K562 (cell line): ENCODE data around the gene DHX32. TPM values are rescaled to one million over a fixed set of nuclear protein-coding genes. Genes with fewer than 3 reads are reported as not detected.

Experiments
- ATAC-seq: fragments of 200-7000 bp; cut with Tn5 transposase; 3 replicates; pipeline ENCODE4 v1.9.1; 2020; ENCODE audit warnings: moderate library complexity
- BruUV-seq: library from RNA; stranded (reverse); fragments of 400-500 nt; replicated peaks from 2 replicates; lab custom pipeline; 2021; lab: Mats Ljungman, UMichigan
- CTCF ChIA-PET: fragments of 300-600 bp; formaldehyde crosslinking; extraction: SDS; loops from one replicate; lab custom pipeline; 2021; ENCODE audit warnings: low intra/inter-chr PET ratio; lab: Yijun Ruan, JAX
- POLR2A ChIA-PET: fragments of 300-600, 350-650 bp; sonication (Branson Sonifier 250); formaldehyde crosslinking; extraction: SDS; loops from one replicate; lab custom pipeline; 2021; ENCODE audit warnings: antibody characterized with exemption, inconsistent platforms; lab: Yijun Ruan, JAX
- DNase-seq, 4 experiments: peaks; one replicate each; pipeline versions ENCODE4 v3.0.0 to v3.0.0-alpha.2; 2011 to 2018; ENCODE audit warnings: low spot score in 3 of 4, mixed read lengths in 3 of 4; ENCODE audit errors: extremely low read depth in 1 of 4
- FAIRE-seq: peaks from 2 replicates; lab custom pipeline; 2011; peaks lifted over from hg19 to GRCh38; lab: Jason Lieb, UNC
- H2AFZ ChIP-seq: 2 replicates; pipeline ENCODE4 v1.6.0; 2011; ENCODE audit warnings: low read depth, low read length, control low read depth, inconsistent platforms
- H3K27ac ChIP-seq: fragments of 200-600 bp; 3 replicates; pipeline ENCODE4 v1.8.0; 2011; ENCODE audit warnings: low read depth, mild to moderate bottlenecking, control low read depth, inconsistent platforms, low read length, moderate library complexity, mixed read lengths; ENCODE audit errors: extremely low read depth
- H3K27me3 ChIP-seq, 2 experiments: fragments of 300-600 bp in 1 of 2; 2 replicates in 1 of 2; 3 replicates in 1 of 2; pipeline versions ENCODE4 v1.6.0 to v1.8.0; 2011; ENCODE audit warnings: inconsistent platforms in 2 of 2, low read length in 2 of 2, mild to moderate bottlenecking in 1 of 2, mixed read lengths in 1 of 2, moderate library complexity in 1 of 2; ENCODE audit not compliant: control insufficient read depth in 2 of 2, insufficient read depth in 2 of 2
- H3K36me3 ChIP-seq: fragments of 300-600 bp; 3 replicates; pipeline ENCODE4 v1.8.0; 2011; ENCODE audit warnings: mild to moderate bottlenecking, low read length, inconsistent platforms; ENCODE audit not compliant: control insufficient read depth, insufficient read depth
- H3K4me1 ChIP-seq, 2 experiments: fragments of 200-600 bp in 1 of 2; replicated peaks in 1 of 2; 2 replicates in 1 of 2; 3 replicates in 1 of 2; pipeline versions ENCODE4 v1.5.1 to v1.8.0; 2011; ENCODE audit warnings: inconsistent platforms in 2 of 2, low read length in 2 of 2, mild to moderate bottlenecking in 1 of 2, mixed read lengths in 1 of 2, moderate library complexity in 1 of 2; ENCODE audit not compliant: control insufficient read depth in 2 of 2, insufficient read depth in 2 of 2
- H3K4me2 ChIP-seq: 2 replicates; pipeline ENCODE4 v1.6.1; 2011; ENCODE audit warnings: low read length, control low read depth, inconsistent platforms, mixed read lengths; ENCODE audit not compliant: insufficient read depth
- H3K4me3 ChIP-seq: fragments of 200-600 bp; sonication (generic), shearing (Covaris generic); 2 replicates; pipeline ENCODE4 v1.5.1; 2016; ENCODE audit warnings: control low read depth, inconsistent platforms
- H3K79me2 ChIP-seq: fragments of 200-600 bp; 3 replicates; pipeline ENCODE4 v1.8.0; 2011; ENCODE audit warnings: low read length, inconsistent platforms; ENCODE audit not compliant: control insufficient read depth, insufficient read depth
- H3K9ac ChIP-seq, 2 experiments: 2 replicates each; pipeline versions ENCODE4 v1.6.0 to v1.6.1; 2011; ENCODE audit warnings: low read depth in 2 of 2, low read length in 2 of 2, control low read depth in 1 of 2, inconsistent platforms in 1 of 2, mild to moderate bottlenecking in 1 of 2, mixed read lengths in 1 of 2; ENCODE audit not compliant: insufficient read depth in 1 of 2
- H3K9me1 ChIP-seq: one replicate; pipeline ENCODE4 v1.6.0; 2011; ENCODE audit warnings: inconsistent platforms, mild to moderate bottlenecking, low read length, moderate library complexity; ENCODE audit not compliant: control insufficient read depth, insufficient read depth
- H3K9me3 ChIP-seq: replicated peaks from 2 replicates; pipeline ENCODE4 v1.5.1; 2011; ENCODE audit warnings: low read depth, low read length, inconsistent platforms; ENCODE audit not compliant: control insufficient read depth, insufficient read depth
- H4K20me1 ChIP-seq: replicated peaks from 2 replicates; pipeline ENCODE4 v1.6.1; 2011; ENCODE audit warnings: low read length, inconsistent platforms, mixed read lengths; ENCODE audit not compliant: control insufficient read depth, insufficient read depth
- CREM ChIP-seq: IDR thresholded peaks from 2 replicates; pipeline ENCODE4 v1.6.1; 2014; ENCODE audit warnings: antibody characterized with exemption, low read depth
- CSDE1 ChIP-seq, 2 experiments: fragments of 450-650 bp; IDR thresholded peaks; 2 replicates each; pipeline ENCODE4 v1.6.1; 2016; ENCODE audit warnings: mild to moderate bottlenecking in 1 of 2
- FIP1L1 ChIP-seq: fragments of 200-400 bp; formaldehyde crosslinking; IDR thresholded peaks from 2 replicates; pipeline ENCODE4 v1.6.1; 2018; ENCODE audit warnings: mild to moderate bottlenecking, low read depth, low read length; ENCODE audit not compliant: poor library complexity, severe bottlenecking
- FOS ChIP-seq: IDR thresholded peaks from 3 replicates; pipeline ENCODE4 v1.6.1; 2011; ENCODE audit not compliant: insufficient read length; ENCODE audit errors: extremely low read depth
- GTF3C2 ChIP-seq: IDR thresholded peaks from 3 replicates; pipeline ENCODE4 v1.6.1; 2011; ENCODE audit warnings: borderline replicate concordance, mild to moderate bottlenecking, moderate library complexity; ENCODE audit not compliant: insufficient read length; ENCODE audit errors: extremely low read depth
- HNRNPL ChIP-seq: fragments of 200-400 bp; formaldehyde crosslinking; IDR thresholded peaks from 2 replicates; pipeline ENCODE4 v1.6.1; 2017; ENCODE audit warnings: low read depth, mild to moderate bottlenecking, low read length
- MIER1 ChIP-seq: fragments of 450-650 bp; IDR thresholded peaks from 2 replicates; pipeline ENCODE4 v1.6.1; 2016; ENCODE audit warnings: antibody characterized with exemption, mild to moderate bottlenecking, low read depth
- NR3C1 ChIP-seq: sonication (generic); formaldehyde crosslinking; IDR thresholded peaks from 2 replicates; pipeline ENCODE4 v1.8.1; 2022; ENCODE audit warnings: missing genetic modification reagents
- SMARCA4 ChIP-seq: fragments of 450-650 bp; IDR thresholded peaks from 2 replicates; pipeline ENCODE4 v1.6.1; 2016
- SRF ChIP-seq, 2 experiments: fragments of 250-450, 450-650 bp in 1 of 2; sonication (Bioruptor Pico) in 1 of 2; sonication (generic) in 1 of 2; formaldehyde crosslinking; IDR thresholded peaks; 2 replicates each; pipeline versions ENCODE4 v1.5.0 to v1.5.1; 2020 to 2022; ENCODE audit warnings: mild to moderate bottlenecking in 1 of 2, missing genetic modification reagents in 1 of 2
- YY1 ChIP-seq, 3 experiments: IDR thresholded peaks; 2 replicates each; pipeline ENCODE4 v1.6.1; 2011; ENCODE audit warnings: low read length in 2 of 3, mild to moderate bottlenecking in 2 of 3, moderate library complexity in 2 of 3, borderline replicate concordance in 1 of 3, control low read depth in 1 of 3, low read depth in 1 of 3; ENCODE audit not compliant: insufficient read depth in 3 of 3, insufficient replicate concordance in 2 of 3, control insufficient read depth in 1 of 3, insufficient read length in 1 of 3; ENCODE audit errors: extremely low read depth in 1 of 3
- ZZZ3 ChIP-seq: fragments of 450-650 bp; IDR thresholded peaks from 2 replicates; pipeline ENCODE4 v1.6.1; 2016; ENCODE audit warnings: antibody characterized with exemption, mild to moderate bottlenecking, moderate library complexity
- WGBS: fragments of 100-300 bp; shearing (Covaris generic); methylation state at CpG from one replicate; pipeline ENCODE4 v1.1.6; 2016; ENCODE audit warnings: low coverage, mixed read lengths; ENCODE audit not compliant: insufficient coverage; ENCODE audit errors: missing lambda C conversion rate; 5-methylcytosine and 5-hydroxymethylcytosine counted together
- in situ Hi-C: fragments of 300-500 bp; cut with MboI; formaldehyde crosslinking; loops from 4 replicates; pipeline ENCODE4 v1.15.0; 2018; ENCODE audit warnings: inconsistent platforms, mixed read lengths
- intact Hi-C: fragments of 100-400 bp; cut with micrococcal nuclease; formaldehyde crosslinking; loops from 2 replicates; pipeline ENCODE4 v1.14.2; 2022
- polyA plus RNA-seq, 8 experiments: library from polyadenylated mRNA; depleted of rRNA in 4 of 8; stranded (reverse) in 5 of 8; unstranded in 3 of 8; fragments of >200 nt; fragmentation: Nextera tagmentation in 2 of 8; fragmentation: Illumina TruSeq in 1 of 8; extraction: Ambion mirVana in 2 of 8; extraction: Trizol in 1 of 8; gene quantifications; 2 replicates each; pipeline versions ENCODE4 v1.2.1 to v1.2.3, GENCODE V29; 2011 to 2014; ENCODE audit warnings: inconsistent platforms in 1 of 8, missing spikeins in 1 of 8
- total RNA-seq, 7 experiments: library from RNA; depleted of rRNA in 6 of 7; stranded (reverse); fragments of >200 nt in 6 of 7; fragmentation: Illumina TruSeq in 2 of 7; extraction: Trizol in 2 of 7; gene quantifications; 2 replicates each; pipeline versions ENCODE4 v1.2.1 to v1.2.3, GENCODE V29; 2011 to 2021; ENCODE audit warnings: low replicate concordance in 1 of 7

DHX32 gene
- total and polyA plus RNA-seq, 9 of the 15 experiments (the other 6 are each of a cell fraction or from before 2014, with no cell fraction given): 5.8 to 23.5 (median 17.5) TPM

GRCh38 chr10:125848371-125848770 is 32.7 kb downstream of the DHX32 start:
- DNase-seq: no peak
- TF ChIP-seq MIER1 (no peak), HNRNPL (no peak), FIP1L1 (no peak)
- TF ChIP-seq, all 486 proteins: peak for 0
- no peak overlapping the region for H3K9ac ChIP-seq
- no peak overlapping the region for H3K27ac ChIP-seq
- FAIRE-seq: no peak
- no peaks in the 10 kb centered on the region for H3K9me1 ChIP-seq
- in situ Hi-C loops: no loop called here
- H3K79me2 ChIP-seq: no peaks in the 10 kb centered on the region
- ChIA-PET POLR2A (no interaction called here), CTCF (no interaction called here)
- no peaks in the 10 kb centered on the region; a peak in 1 of 5 replicates for H3K4me1 ChIP-seq
- BruUV-seq: no TSS peak
- H3K36me3 ChIP-seq: peaks cover 46% of the 10 kb centered on the region; the same call in 2 of the 3 replicates
- intact Hi-C loops: no loop called here
- H3K9me3 ChIP-seq: no peaks in the 10 kb centered on the region
- H3K27me3 ChIP-seq: no peaks in the 10 kb centered on the region
- H2AFZ ChIP-seq: no peak overlapping the region
- 73% methylated on average over 2 of the region's 2 CpGs for WGBS
- H3K4me2 ChIP-seq: no peak overlapping the region
- no peak overlapping the region for H3K4me3 ChIP-seq
- ATAC-seq: no peak
- no peaks in the 10 kb centered on the region for H4K20me1 ChIP-seq

- Histone ChIP-seq H3K36me3 (peaks cover 42% of the 10 kb centered on the region; the same call in 1 of the 3 replicates), H3K27ac (no peak overlapping the region), H3K9me1 (no peaks in the 10 kb centered on the region), H2AFZ (no peak overlapping the region), H4K20me1 (no peaks in the 10 kb centered on the region), H3K79me2 (no peaks in the 10 kb centered on the region), H3K4me2 (no peak overlapping the region), H3K27me3 (no peaks in the 10 kb centered on the region), H3K9ac (no peak overlapping the region), H3K4me3 (no peak overlapping the region), H3K4me1 (no peaks in the 10 kb centered on the region; a peak in 1 of 5 replicates), H3K9me3 (no peaks in the 10 kb centered on the region)
- in situ Hi-C loops: no loop called here
- ChIA-PET POLR2A (interaction anchor here (1.6 kb wide), 1 partner anchor 9 kb away, joined by 6 read pairs; no protein-coding TSS in a partner anchor), CTCF (no interaction called here)
- intact Hi-C loops: no loop called here
- BruUV-seq: no TSS peak
- 93% methylated on average over 3 of the region's 3 CpGs for WGBS
- FAIRE-seq (no peak), ATAC-seq (no peak), DNase-seq (no peak)
- no peak for TF ChIP-seq CSDE1 (IDR thresholded peaks at IDR 0.05)
- TF ChIP-seq YY1 (IDR thresholded peaks at IDR 0.05; ENCODE audit: borderline replicate concordance in 1 of 3, control insufficient read depth in 1 of 3, extremely low read depth in 1 of 3, insufficient read depth in 3 of 3, insufficient read length in 1 of 3, insufficient replicate concordance in 2 of 3, low read depth in 1 of 3, low read length in 2 of 3): no peak
- no peak for TF ChIP-seq NR3C1 (CRISPR knock-in tag)
- no peak for TF ChIP-seq CREM
- no peak for TF ChIP-seq FOS
- no peak for TF ChIP-seq SMARCA4
- no peak for TF ChIP-seq GTF3C2
- TF ChIP-seq SRF (CRISPR knock-in tag; IDR thresholded peaks at IDR 0.05): no peak
- TF ChIP-seq ZZZ3: no peak
Measured at GRCh38 chr10:125846894-125847293, 34.2 kb downstream of the DHX32 start.
